LHCN-M2 (cell line): ENCODE measurements around the gene ITGB2. TPM values are rescaled to one million over a fixed set of nuclear protein-coding genes. Genes with fewer than 3 reads are reported as not detected.

Source experiments
- DNase-seq: peaks from one replicate; pipeline ENCODE4 v3.0.0-alpha.2; 2012; ENCODE audit warnings: low read depth
- total RNA-seq: library from RNA; depleted of rRNA; stranded (reverse); fragments of >200 nt; gene quantifications from 2 replicates; pipeline ENCODE4 v1.2.3, GENCODE V29; 2014

ITGB2 gene
- total RNA-seq, 1 experiment from 2014 or later, result 3.8 TPM

DNA sequence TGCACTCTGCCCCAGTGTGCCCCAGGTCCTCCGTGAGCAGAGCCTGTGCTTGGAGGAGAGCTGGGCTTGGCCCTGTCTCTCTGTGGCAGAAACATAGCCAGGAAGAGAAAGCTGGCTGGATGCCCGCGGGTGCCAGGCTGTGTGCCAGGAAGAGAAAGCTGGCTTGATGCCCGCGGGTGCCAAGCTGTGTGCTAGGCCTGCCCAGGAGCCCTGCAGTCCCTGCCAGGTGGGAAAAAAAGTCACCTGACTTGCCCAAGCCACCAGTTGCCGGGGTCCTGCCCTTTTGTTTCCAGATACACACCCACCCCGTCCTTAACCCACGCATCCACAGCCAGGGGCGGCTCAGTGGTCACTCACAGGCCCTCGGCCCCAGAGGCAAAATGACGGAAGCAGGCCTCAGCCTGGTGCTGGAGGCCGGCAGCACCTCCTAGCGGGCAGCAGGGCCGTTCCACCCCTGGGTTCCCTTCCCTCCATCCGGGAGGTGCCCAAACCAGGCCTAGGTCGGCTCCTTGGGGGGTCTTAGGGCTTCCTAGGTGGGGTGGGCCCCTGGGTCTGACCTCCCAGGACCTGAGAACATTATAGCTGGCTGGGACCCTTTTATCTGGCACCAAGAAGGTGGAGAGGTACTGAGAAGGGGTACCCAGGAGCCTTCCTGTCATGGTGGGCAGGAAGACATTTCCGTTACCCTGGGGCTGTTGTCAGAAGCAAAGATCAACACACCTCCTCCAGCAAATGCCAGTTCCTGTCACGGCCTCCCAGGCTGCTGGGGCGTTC lies 9.1 kb downstream of the ITGB2 start:
- peak; percentile 44 for DNase-seq

DNA sequence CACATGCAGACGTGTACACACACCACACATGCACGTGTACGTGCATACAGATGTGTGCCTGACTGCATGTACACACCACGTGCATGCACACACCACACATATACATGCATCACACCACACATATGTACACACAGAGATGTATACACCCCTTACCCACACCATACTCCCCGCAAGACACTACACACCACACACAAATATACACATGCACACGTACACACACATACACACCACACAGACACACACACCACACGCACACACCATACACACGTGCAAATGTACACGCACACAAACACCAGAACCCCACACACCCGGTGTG lies 9.7 kb downstream of the ITGB2 start:
- no peak for DNase-seq

DNA sequence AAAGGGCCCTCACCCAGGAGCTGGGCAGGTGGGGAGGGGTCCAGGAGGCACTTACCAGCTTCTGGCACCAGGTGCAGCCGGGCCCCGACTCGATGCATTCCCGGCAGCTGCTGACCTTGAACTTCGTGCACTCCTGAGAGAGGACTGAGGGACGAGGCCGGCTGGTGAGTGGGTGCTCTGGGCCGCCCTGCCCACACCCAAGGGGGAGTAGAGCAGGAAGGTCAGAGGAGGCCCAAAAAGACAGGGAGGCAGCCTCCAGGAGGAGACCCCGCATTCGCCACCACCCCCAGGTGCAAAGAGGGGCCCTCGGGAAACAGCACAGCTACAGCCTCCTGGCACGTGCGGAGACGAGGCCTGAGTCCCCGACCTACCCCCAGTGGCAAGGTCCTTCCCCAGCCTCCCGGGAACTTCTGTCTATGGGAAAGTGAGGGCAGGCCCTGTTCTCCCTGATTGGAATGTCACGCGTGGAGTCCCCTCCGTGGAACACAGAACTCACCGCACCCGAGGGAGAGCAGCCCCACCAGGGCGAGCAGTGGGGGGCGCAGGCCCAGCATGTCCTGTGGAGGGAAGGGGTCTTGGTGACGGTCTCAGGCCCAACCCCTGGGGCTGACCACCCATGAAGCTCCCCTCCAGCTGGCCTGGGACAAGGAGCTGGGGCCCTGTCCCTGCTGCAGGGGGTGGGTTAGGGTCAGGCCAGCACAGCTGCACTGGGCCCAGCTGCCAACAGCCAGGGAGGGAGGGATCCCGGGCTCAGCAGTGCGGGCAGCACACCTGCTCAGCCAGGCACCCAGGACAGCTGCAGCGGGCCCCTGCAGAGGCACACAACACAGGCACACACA lies 10.3 kb downstream of the ITGB2 start:
- peak; percentile 59 for DNase-seq

DNA sequence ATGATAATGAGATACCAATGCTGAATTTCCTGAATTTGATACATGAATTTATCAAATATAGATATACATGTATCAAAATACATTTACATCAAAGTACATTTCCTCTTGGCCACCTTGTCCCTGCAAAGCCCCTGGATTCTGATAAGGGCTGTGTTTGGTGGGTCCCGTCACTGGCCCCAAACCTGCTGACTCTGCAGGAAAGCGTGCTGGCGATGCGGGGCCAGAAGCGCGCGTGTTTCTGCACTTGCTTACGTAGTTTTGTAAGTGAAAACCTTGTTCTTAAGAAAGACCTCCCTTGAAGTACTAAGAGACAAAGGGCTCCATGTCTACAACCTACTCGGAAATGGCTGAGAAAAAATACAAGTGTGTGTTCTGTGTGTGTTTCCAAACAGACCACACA lies 11.0 kb downstream of the ITGB2 start:
- no peak for DNase-seq

GRCh38 chr21:44908908-44909307 lies 11.8 kb downstream of the ITGB2 start:
- no peak for DNase-seq

- no peak for DNase-seq
Measured at GRCh38 chr21:44907966-44908895, 12.5 kb downstream of the ITGB2 start.

DNA sequence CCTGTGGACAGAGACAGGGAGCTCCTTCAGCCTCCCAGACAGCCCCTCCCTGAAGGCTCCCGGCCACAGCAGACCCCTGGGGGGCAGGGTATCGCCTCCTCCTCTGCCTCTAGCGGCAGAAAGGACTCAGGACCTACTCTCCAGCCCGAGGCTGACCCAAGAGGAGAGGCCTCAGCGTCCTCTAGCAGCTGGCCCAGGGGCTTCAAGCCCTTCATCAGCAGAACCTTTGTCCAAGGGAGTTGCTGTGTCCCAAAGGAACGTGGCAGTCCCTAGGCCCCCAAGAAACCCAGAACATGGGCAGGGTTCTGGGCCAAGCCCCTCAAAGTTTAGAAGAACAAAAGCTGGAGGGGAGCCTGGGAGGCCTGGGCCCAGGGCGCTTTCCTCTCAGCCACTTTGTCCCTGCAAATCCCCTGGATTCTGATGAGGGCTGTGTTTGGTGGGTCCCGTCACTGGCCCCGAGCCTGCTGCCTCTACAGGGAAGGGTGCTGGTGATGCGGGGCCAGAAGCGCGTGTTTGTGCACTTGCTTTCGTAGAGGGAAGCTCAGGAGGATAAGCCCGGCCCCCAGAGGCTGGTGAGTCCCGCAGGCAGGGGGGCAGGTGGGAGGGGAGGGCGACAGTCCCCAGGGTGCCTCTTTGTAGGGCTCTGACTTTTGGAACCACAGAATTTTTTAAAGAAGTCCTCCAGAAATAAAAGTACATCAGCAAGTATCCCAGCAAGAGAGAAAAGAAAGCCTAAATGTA lies 13.3 kb downstream of the ITGB2 start:
- no peak for DNase-seq

GRCh38 chr21:44905728-44906090 lies 15.0 kb downstream of the ITGB2 start:
- no peak for DNase-seq

- DNase-seq, result no peak
Measured at GRCh38 chr21:44905016-44905727, 15.5 kb downstream of the ITGB2 start.

DNA sequence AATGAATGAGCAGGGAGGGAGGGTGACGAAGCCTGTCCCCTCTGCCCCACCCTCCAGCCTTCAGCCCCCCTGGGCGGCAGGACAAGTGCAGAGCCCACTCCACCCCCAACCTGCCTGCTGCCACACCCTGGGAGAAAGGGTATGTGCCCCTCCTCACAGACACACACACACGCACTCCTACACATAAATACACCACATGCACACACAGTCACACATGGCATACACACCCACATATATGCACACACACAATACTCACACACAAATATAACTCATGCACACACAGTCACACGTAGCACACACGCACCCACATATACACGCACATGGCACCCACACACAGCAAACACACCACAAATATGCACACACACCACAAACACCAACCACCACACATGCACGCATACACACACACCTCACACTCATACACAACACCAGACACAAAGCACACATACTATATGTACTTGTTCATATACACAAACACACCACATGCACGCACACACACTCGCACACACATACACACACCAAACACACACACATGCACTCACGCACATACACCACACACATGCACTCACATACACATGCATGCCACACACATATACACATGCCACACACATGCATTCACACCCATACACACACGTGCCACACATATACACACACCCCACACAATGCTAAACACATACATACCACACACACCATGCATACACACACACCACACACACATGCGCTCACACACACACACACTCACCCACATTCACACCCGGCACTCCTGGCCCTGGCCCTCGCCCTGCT lies 16.4 kb downstream of the ITGB2 start:
- no peak for DNase-seq

DNA sequence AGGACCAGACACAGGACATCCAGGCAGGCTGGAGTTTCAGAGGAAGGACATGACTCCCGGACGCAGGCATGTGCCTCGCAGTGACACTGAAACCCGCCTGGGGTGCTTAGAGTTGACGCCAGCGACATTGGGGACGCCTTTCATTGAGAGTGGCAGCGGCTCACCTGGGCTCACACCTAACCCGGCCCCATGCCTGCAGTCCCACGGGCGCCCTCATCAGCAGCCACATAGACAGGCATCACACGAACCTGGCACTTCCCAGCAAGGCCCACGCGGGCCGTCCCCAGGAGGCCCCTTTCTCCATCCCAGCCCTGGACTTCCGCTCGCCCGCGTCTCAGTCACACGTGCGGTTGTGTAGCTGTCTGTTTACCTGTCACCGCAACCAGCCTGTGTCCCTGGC lies 17.0 kb downstream of the ITGB2 start:
- DNase-seq, result no peak

- DNase-seq, result no peak
Measured at GRCh38 chr21:44903050-44903685, 17.5 kb downstream of the ITGB2 start.

- no peak for DNase-seq
Measured at GRCh38 chr21:44902268-44903049, 18.2 kb downstream of the ITGB2 start.

- DNase-seq, result no peak
Measured at GRCh38 chr21:44901391-44902074, 19.2 kb downstream of the ITGB2 start.

- no peak for DNase-seq
Measured at GRCh38 chr21:44900559-44901251, 20.0 kb downstream of the ITGB2 start.

- DNase-seq, result no peak
Measured at GRCh38 chr21:44899768-44900558, 20.7 kb downstream of the ITGB2 start.
